Mononuclear cell (primary cell): ENCODE measurements around the gene KRTAP5-2. TPM values are rescaled to one million over a fixed set of nuclear protein-coding genes. Genes with fewer than 3 reads are reported as not detected.

ENCODE experiments used
- H3K27me3 ChIP-seq: 2 replicates; pipeline ENCODE4 v1.6.0; 2011; ENCODE audit warnings: low read length, control low read depth; ENCODE audit not compliant: insufficient read depth
- H3K4me1 ChIP-seq: 2 replicates; pipeline ENCODE4 v1.5.1; 2011; ENCODE audit warnings: mild to moderate bottlenecking, low read length, control low read depth; ENCODE audit not compliant: insufficient read depth
- H3K4me3 ChIP-seq: 2 replicates; pipeline ENCODE4 v1.5.1; 2011; ENCODE audit warnings: mild to moderate bottlenecking, low read length, moderate library complexity
- H3K9me3 ChIP-seq: 2 replicates; pipeline ENCODE4 v1.5.1; 2011; ENCODE audit warnings: low read depth, mild to moderate bottlenecking, control low read depth, low read length
- total RNA-seq: library from RNA; depleted of rRNA; stranded (reverse); fragments of >200 nt; gene quantifications from one replicate; pipeline ENCODE4 v1.2.3, GENCODE V29; 2012

KRTAP5-2 gene
- total RNA-seq, 1 donor, result not detected

- no peaks in the 10 kb centered on the region for H3K4me1 ChIP-seq
- H3K4me3 ChIP-seq, result no peak overlapping the region
- no peaks in the 10 kb centered on the region for H3K27me3 ChIP-seq
- no peaks in the 10 kb centered on the region for H3K9me3 ChIP-seq
Observed at GRCh38 chr11:1561266-1561665, 36.8 kb downstream of the KRTAP5-2 start.

GRCh38 chr11:1560649-1561251 is 37.3 kb downstream of the KRTAP5-2 start:
- no peaks in the 10 kb centered on the region for H3K9me3 ChIP-seq
- H3K27me3 ChIP-seq, result no peaks in the 10 kb centered on the region
- H3K4me1 ChIP-seq, result no peaks in the 10 kb centered on the region
- H3K4me3 ChIP-seq, result no peak overlapping the region

- H3K4me1 ChIP-seq, result no peaks in the 10 kb centered on the region
- H3K9me3 ChIP-seq, result no peaks in the 10 kb centered on the region
- no peaks in the 10 kb centered on the region for H3K27me3 ChIP-seq
- H3K4me3 ChIP-seq, result no peak overlapping the region
Observed at GRCh38 chr11:1560002-1560648, 38.0 kb downstream of the KRTAP5-2 start.

GRCh38 chr11:1559111-1559951 is 38.8 kb downstream of the KRTAP5-2 start:
- Histone ChIP-seq H3K4me1 (no peaks in the 10 kb centered on the region), H3K4me3 (no peak overlapping the region), H3K9me3 (no peaks in the 10 kb centered on the region), H3K27me3 (no peaks in the 10 kb centered on the region)

- no peaks in the 10 kb centered on the region for H3K4me1 ChIP-seq
Observed at GRCh38 chr11:1558775-1559110, 39.4 kb downstream of the KRTAP5-2 start.

GRCh38 chr11:1557904-1558774 is 40.0 kb downstream of the KRTAP5-2 start:
- Histone ChIP-seq H3K9me3 (no peaks in the 10 kb centered on the region), H3K4me1 (no peaks in the 10 kb centered on the region), H3K4me3 (no peak overlapping the region), H3K27me3 (peaks cover 4% of the 10 kb centered on the region)

More at GRCh38 chr11:1558775-1559110, 39.4 kb downstream of the KRTAP5-2 start:
- Histone ChIP-seq H3K4me3 (no peak overlapping the region), H3K27me3 (peaks cover under 1% of the 10 kb centered on the region), H3K9me3 (no peaks in the 10 kb centered on the region)

GRCh38 chr11:1557051-1557884 is 40.8 kb downstream of the KRTAP5-2 start:
- Histone ChIP-seq H3K27me3 (peaks cover 4% of the 10 kb centered on the region), H3K4me3 (no peak overlapping the region), H3K9me3 (no peaks in the 10 kb centered on the region), H3K4me1 (no peaks in the 10 kb centered on the region)

- Histone ChIP-seq H3K27me3 (peaks cover 4% of the 10 kb centered on the region), H3K4me3 (no peak overlapping the region), H3K9me3 (no peaks in the 10 kb centered on the region), H3K4me1 (no peaks in the 10 kb centered on the region)
Observed at GRCh38 chr11:1556278-1556902, 41.7 kb downstream of the KRTAP5-2 start.

GRCh38 chr11:1555713-1556153 is 42.4 kb downstream of the KRTAP5-2 start:
- no peak overlapping the region for H3K4me3 ChIP-seq
- peaks cover 4% of the 10 kb centered on the region for H3K27me3 ChIP-seq
- H3K9me3 ChIP-seq, result no peaks in the 10 kb centered on the region
- H3K4me1 ChIP-seq, result no peaks in the 10 kb centered on the region

GRCh38 chr11:1554981-1555712 is 42.9 kb downstream of the KRTAP5-2 start:
- no peak overlapping the region for H3K4me3 ChIP-seq
- H3K9me3 ChIP-seq, result no peaks in the 10 kb centered on the region
- H3K4me1 ChIP-seq, result no peaks in the 10 kb centered on the region
- H3K27me3 ChIP-seq, result peaks cover 4% of the 10 kb centered on the region

- Histone ChIP-seq H3K27me3 (peaks cover 4% of the 10 kb centered on the region), H3K4me3 (no peak overlapping the region), H3K9me3 (no peaks in the 10 kb centered on the region), H3K4me1 (no peaks in the 10 kb centered on the region)
Observed at GRCh38 chr11:1553808-1554594, 44.1 kb downstream of the KRTAP5-2 start.

- H3K27me3 ChIP-seq, result peaks cover 32% of the 10 kb centered on the region
- H3K9me3 ChIP-seq, result no peaks in the 10 kb centered on the region
- H3K4me3 ChIP-seq, result no peak overlapping the region
- H3K4me1 ChIP-seq, result peaks cover 18% of the 10 kb centered on the region
Observed at GRCh38 chr11:1549338-1550330, 48.5 kb downstream of the KRTAP5-2 start.
